ENCODE results near the gene SLC6A6.

The SLC6A6 gene

GRCh38 chr3:14488286-14489041 is 86.1 kb downstream of the SLC6A6 start:
- DNase-seq, result no peak

- DNase-seq, result no peak
Observed at GRCh38 chr3:14489641-14490040, 87.2 kb downstream of the SLC6A6 start.

- no peak for DNase-seq
Observed at GRCh38 chr3:14490255-14490654, 87.8 kb downstream of the SLC6A6 start.

GRCh38 chr3:14490831-14491230 is 88.4 kb downstream of the SLC6A6 start:
- no peak for DNase-seq

GRCh38 chr3:14491396-14492190 is 89.2 kb downstream of the SLC6A6 start:
- no peak for DNase-seq

GRCh38 chr3:14492948-14493881 is 90.8 kb downstream of the SLC6A6 start:
- no peak for DNase-seq

GRCh38 chr3:14494279-14494972 is 92.0 kb downstream of the SLC6A6 start:
- no peak for DNase-seq

GRCh38 chr3:14494973-14495300 is 92.5 kb downstream of the SLC6A6 start:
- DNase-seq, result no peak

GRCh38 chr3:14496351-14496750 is 93.9 kb downstream of the SLC6A6 start:
- DNase-seq, result no peak

- no peak for DNase-seq
Observed at GRCh38 chr3:14497321-14497720, 94.9 kb downstream of the SLC6A6 start.

GRCh38 chr3:14502472-14502871 is 100.1 kb downstream of the SLC6A6 start:
- no peak for DNase-seq

- DNase-seq, result no peak
Observed at GRCh38 chr3:14503033-14503705, 100.8 kb downstream of the SLC6A6 start.

GRCh38 chr3:14503706-14504065 is 101.3 kb downstream of the SLC6A6 start:
- no peak for DNase-seq

GRCh38 chr3:14505001-14505802 is 102.8 kb downstream of the SLC6A6 start:
- no peak for DNase-seq

GRCh38 chr3:14505803-14506500 is 103.5 kb downstream of the SLC6A6 start:
- DNase-seq, result no peak

GRCh38 chr3:14506626-14507304 is 104.4 kb downstream of the SLC6A6 start:
- no peak for DNase-seq

- DNase-seq, result no peak
Observed at GRCh38 chr3:14507305-14507741, 104.9 kb downstream of the SLC6A6 start.

- DNase-seq, result no peak
Observed at GRCh38 chr3:14507757-14508504, 105.5 kb downstream of the SLC6A6 start.

GRCh38 chr3:14508505-14508819 is 106.1 kb downstream of the SLC6A6 start:
- no peak for DNase-seq

Data from T-helper 9 cell (primary cell).